HG03378 (cell line): ENCODE measurements around the gene C1orf216.
"Not testable (repeated sequence)": the region's sequence is repeated elsewhere in the genome, so short reads cannot be mapped to it uniquely, and the experiment has no call there.

Experiments
- ATAC-seq: cut with Tn5 transposase; IDR thresholded peaks from one replicate; pipeline ENCODE4 v1.9.1; 2021; ENCODE audit warnings: mild to moderate bottlenecking, moderate library complexity; ENCODE audit not compliant: unreplicated experiment

The C1orf216 gene, protein sequence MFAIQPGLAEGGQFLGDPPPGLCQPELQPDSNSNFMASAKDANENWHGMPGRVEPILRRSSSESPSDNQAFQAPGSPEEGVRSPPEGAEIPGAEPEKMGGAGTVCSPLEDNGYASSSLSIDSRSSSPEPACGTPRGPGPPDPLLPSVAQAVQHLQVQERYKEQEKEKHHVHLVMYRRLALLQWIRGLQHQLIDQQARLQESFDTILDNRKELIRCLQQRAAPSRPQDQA

DNA sequence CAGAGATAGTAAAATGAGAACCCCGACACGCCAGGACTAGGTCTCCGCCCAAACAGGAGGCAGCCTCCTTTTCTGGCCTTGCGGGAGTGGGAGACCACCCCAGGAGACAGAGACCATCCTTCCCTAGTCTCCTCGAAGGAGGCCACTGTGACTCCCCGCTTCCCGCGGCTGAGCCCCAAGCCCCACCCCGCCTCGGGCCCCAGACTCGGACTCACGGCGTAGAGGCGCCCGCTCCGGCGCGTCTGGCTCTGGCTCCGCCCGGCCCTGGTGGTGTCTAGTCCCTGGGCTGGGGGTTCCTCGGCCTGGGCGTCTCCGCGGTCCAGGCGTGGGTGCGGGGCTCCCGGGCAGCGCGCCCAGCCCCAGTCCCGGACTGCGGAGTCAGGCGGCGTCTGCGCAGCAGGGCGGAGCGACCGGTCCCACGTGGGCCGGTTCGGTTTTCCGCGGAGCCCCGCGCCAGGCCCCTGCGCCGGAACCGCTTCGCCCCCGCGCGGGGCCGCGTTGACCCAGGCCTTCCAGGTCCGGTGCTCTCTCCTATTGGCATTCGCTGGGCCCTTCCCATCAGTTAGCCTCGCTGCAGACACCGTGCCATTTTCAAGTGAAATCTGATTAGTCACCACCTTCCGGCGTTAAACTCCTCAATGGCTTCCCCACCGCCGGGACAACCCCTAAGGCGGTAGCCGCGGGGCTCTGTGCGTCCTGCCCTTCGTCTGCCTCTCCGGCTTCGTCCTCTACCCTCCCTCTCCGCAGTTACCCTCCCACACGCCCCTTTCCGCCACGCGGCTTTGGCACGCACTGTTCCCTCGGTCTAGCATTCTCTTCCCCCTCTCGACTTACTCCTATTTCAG, at the start of gene C1orf216:
Gene C1orf216, minus strand, starts transcription at position 393 of the 845 bp plus-strand sequence. CDS start 2,563 bp downstream, outside the sequence.
- ATAC-seq, result no peak

DNA sequence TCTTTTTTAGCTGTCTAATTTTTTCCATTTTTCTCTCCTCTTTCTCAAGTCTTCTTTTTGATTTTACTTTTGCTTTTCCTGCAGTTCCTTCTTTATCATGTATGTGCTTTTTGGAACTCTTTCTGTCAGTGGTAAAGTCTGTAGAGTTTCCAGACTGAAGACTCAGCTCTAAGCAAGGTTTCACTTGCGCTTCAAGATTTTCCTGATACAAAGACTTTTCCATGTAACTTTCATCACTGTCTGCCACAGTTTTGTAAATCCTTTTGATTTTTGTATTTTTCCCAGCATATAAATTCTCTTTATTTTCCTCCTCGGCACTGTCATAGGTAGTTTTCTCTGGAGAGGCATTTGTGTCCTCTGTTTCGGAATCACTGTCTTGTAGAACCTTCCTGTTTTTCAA, 45.6 kb upstream of the C1orf216 start:
- ATAC-seq, result no peak

DNA sequence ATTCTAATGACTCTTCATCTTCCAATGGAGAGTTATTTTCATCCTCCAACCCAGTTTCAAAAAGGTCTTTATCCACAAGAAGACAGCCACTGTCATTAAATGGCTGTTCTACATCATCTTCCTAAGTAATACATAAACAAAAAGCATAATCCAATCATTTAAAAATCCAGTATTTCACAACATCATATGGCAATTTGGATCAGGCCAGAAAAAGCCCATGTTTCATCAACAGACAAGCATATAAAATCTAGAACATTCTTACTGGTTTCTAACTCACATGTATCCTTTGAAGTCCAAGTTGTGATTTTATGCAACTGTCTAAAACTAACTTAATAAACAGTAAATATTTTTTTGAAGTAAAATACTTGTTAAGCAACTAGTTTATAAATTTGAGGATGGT, 44.5 kb upstream of the C1orf216 start:
- ATAC-seq, result no peak

DNA sequence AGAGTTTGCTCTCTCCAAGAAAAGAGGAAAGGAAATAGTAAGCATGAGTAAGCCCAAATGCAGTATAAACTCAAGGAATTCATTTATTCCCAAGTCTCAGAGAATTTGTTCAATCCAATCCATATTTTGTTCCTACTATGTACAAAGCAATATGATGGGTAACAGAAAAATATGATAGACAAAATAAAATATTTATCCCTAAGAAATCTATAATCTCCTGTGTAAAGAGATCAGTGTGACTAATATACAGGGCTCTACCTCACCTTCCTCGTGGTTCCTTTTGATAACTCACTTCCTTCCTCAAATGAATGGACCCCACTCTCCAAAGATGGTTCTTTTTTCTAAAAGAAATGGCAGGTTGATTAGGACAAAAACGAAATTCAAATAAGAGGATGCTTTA, 43.5 kb upstream of the C1orf216 start:
- no peak for ATAC-seq

DNA sequence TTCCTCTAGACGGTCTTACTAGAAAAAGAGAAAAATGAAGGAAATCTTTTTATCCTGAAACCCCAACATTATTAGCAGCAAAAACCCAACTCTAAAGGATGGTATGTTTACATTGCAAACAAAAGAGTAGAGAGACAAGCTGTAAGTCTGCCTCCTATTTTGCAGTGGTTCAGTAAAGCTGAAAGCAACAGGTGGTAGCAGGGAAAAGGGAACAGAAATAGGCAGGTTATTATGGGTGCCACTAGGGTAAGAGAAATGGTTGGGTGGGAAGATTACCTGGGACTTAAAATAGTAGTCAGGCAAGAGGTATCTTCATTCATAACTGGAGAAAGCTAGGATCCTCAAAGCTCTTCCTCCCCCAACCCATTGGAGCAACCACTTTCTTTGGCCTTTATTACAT, 37.4 kb upstream of the C1orf216 start:
- ATAC-seq, result no peak

DNA sequence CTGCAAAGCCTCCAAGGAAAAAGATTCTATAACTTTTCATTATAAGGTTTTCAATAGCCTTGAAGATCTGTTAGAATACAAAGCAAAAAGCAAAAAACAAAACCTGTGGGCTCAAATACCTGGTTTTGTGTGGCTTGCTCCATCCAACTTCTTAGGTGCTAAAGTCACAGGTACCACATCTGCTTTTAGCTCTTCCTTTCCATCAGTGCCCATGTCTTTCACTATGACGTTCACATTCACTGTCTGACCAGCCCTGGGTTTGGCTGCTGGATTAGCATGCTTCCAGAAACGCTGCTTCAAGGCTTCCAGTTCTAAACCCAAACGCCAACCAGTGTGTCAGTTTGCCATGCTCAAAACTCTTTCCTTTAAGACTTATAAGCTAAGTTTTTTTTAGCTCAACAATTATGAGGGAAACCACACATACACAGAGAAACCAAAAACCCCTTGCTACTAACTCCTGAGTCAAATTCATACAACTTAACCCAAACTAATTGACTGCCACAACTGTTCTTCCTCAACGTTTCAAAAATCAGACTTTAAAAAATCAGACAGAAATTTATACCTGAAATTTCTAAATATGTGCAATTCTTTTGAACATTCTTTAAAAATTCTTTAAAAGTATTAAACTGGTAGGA, 35.1 kb upstream of the C1orf216 start:
- no peak for ATAC-seq

DNA sequence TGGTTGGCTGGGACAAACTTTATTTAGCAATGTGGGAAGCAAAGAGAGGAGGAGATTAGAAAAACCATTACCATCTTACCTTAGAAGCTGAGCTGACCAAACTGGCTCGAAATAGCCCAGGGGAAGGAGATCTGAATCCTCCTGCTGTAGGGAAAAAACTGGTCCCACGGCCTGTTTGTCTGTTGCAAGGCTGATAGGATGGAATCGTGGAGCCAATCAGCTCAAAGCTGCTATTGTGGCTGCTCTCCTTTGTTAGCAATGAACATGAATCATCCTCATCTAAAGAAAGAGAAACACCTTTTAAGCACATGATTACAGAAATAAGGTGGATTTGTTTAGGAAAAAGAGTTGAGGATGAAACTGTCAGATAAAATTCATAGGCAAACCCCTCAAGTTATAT, 29.6 kb upstream of the C1orf216 start:
- ATAC-seq, result no peak

DNA sequence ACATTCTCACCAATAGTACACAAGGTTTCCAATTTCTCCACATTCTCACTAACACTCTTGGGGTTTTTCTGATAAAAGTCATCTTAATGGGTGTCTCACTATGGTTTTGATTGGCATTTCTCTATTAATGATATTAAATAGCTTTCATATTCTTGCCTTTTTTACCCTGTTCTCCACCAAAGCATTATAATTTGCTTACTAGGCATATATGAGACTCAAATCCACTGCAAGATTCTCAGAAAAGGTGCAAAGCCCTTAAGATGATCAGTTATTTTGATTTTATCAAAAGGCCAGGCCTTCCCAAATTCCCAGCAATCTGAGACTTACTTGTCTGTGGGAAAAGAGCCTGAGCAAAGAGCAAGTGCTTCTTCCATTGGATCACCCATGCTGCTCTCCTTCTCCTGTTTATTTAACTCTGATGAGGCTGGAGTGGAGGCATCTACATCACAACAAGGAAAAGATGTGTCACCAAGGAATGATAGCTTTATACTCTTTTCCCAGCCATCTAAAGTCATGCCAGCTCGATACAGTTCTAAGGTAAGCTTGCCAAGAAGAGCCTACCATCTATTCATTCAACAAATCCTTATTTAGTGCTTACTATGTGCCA, 26.5 kb upstream of the C1orf216 start:
- no peak for ATAC-seq

DNA sequence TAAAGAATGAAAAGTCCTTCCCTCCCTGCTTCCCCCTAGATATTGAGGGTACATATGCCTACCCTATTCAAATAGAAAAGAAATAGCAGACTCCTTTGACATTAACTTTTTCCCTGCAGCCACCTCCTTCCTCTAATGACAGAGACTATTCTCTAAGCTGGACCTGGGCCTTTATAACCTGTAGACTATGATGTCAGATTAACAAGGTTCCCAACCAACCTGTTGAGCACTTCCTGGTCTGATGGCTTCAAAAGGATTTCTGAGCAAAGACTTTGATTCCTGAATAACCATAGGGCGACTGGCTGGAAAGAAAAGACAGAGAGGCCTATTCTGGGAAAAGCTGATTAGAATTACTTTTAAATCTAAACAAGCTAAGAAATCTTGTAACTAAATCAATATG, 18.4 kb upstream of the C1orf216 start:
- ATAC-seq, result no peak

DNA sequence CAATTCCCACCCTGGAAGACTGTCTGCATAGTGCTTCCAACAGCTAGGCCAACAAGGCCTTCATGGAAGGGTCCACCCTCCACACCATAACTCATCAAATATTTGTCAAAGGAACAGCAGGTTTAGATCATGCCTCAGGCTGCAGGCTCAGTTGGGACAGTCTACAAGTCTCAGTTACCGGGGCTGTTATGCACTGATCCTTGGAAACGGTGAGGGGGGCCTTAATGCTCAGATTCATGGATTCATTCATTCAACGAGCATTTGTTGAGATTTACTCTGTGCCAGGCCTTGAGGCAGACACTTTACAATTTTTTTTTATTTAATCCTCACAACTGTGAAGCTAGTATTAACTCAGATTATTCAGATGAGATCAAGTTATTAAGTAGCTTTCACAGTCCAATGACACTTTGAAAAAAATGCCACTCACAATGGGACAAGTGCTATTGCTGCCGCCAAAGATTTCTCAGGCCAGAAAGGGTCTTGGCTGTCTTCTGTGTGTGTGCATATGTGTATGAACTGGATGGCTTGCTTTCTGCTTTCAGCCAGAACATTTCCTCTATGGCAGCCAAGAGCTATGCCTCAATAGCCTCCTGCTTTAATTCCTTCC, 8.9 kb upstream of the C1orf216 start:
- ATAC-seq, result no peak

DNA sequence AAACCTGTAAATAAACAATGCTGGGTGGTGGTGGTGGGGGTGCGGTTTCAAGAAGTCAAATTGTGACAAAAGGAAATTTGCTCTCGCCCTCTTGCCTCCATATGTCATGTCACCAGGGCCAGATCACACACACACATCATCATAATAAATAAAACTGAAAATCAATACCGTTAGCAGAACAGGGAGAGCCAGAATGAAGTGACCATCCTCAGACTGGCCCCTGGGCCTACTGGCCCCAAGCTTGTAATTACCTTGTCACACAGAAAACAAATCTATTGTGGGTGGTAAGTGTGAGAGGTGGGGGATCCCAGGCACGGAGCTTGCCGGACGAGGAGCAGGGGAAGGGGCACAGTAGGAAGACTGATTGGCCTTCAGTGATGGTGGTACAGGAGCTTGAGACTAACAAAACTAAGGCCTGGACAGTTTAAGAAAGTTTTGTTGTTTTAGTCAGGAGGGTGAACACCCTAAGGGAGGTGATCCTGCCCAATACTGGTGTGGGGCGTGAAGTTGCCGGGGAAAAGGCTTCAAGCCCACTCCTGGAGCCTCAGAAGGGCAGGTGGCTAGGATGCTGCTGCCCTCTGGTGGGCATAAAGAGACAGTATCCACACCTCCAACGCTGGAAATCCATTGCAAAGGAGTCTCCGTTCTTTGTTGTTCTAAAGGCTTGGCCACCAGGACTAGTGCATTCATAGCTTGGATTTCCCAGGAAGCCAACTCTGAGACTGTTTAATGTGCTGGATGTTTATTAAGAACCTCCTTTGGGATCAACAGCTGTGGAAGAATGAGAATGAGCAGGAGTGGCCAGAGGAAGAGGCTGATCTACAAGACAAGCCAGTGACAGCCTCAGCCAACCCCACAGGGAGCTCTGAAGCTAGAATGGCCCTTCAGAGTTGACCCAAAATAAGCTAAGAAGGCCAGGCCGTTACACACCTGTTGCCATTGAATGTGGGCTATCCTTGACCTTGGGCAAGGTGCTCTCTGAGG, 8.1 kb upstream of the C1orf216 start:
- no peak for ATAC-seq

DNA sequence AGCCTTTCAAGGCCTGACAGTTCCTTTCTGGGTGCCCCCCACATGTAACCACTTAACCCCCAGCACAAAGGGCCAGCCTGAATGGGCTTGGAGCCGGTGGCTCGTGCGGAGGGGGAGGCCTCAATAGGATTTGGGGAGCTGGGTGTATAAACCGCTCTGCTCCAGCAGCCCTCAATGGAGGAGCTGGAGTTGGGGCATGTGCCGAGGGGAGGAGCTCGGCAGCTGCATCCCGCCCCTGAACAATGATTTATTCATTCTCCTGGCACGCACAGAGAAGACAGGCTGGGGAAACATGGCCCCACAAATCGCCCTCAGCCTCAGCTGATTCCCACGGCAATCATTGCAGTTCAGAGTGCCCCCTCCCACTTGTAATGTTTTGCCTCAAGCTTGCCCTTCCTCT, 6.9 kb upstream of the C1orf216 start:
- ATAC-seq, result no peak

DNA sequence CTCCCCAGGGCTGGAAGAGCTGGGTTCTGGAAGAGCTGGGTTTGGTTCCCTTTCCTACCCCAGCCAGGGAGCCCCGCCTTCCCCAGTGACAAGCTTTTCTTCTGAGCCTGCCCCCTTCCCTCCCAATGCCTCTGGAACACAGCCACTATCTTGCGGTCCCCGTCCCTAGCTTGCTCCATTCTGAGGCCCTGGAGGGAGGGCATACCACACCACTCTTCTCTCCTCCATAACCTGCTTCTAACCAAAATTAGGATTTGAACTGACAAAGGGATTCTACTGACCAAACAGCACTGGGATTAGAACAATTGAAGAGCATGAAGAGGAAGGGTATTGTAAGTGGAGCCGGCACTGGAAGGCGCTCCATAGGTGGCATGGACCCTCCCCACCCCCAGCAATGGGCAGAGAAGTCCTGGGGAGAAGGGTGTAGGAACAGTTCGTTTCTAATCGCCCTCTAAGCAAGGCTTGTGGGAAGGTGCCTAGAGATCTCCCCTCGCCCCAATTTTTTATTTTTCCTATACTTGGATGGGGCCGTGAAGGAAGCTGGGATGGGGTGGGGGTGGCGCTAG, 690 bp downstream of the C1orf216 start:
- no peak for ATAC-seq

DNA sequence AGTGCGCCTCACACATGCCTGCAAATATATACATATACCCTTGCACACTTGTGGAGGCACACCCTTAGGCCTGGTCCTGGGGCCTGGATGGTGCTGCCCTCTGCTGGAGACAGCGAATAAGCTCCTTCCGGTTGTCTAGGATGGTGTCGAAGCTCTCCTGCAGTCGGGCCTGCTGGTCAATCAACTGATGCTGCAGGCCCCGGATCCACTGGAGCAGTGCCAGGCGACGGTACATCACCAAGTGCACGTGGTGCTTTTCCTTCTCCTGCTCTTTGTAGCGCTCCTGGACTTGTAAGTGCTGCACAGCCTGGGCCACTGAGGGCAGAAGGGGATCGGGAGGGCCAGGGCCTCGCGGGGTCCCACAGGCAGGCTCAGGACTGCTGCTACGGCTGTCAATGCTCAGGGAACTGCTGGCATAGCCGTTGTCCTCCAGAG, 3.1 kb downstream of the C1orf216 start:
- ATAC-seq, result no peak

DNA sequence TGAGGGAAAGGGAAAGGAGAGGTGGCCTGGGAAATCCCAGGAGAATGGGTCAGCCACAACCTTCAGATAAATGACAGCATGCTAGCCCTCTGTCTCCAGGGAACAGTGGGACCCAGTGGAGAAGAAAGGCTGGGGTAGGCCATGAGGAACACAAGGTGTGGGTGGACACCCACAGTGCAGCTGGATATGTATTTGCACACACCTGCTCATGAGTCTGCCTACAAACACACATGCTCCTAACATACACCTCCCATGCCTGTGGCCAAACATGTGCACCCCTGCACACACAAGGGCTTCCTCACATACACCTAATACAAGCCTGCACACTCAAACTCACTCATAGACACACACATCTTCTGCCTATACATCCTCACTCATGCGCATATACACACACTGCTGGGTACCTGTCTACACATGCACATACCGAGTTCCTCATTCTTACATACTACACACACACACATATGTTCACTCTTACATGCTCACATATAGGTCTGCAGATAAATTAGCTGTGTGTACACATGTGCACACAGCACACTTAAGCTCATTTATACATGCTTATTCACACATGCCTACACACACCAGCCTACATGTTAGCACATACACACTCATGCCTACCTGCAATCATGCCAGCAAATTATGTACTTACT, 3.6 kb downstream of the C1orf216 start:
- ATAC-seq, result no peak

DNA sequence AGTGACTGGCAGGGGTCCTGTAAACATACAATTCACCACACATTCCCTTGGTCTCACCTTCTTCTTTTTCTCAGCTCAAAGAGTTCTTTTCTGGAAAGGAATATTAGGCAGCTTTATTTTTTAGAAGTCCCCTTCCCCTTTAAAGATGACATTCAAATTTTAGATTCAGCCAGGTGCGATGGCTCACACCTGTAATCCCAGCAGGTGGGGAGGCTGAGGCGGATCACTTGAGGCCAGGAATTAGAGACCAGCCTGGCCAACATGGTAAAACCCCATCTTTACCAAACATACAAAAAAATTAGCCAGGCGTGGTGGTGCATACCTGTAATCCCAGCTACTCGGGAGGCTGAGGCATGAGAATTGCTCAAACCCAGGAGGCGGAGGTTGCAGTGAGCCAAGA, 7.6 kb downstream of the C1orf216 start:
- ATAC-seq, result not testable (repeated sequence)

DNA sequence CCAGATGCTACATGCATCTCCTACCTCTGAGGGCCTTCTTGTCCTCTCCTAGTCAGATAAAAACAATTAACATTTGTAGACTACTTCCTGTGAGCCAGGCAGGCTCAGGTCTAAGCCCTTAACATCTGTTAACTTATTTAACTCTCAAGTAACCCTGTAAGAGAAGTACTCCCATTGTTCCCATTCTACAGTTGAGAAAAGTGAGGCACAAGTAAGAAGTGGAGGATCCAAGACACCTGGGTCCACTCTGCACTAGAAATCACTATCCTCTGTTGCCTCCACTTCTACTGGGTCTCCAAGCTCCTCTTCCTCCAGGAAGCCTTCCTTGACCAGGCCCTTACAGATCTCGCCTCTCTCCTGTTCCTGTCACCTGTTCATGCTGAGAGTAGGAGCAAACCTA, 9.7 kb downstream of the C1orf216 start:
- no peak for ATAC-seq

DNA sequence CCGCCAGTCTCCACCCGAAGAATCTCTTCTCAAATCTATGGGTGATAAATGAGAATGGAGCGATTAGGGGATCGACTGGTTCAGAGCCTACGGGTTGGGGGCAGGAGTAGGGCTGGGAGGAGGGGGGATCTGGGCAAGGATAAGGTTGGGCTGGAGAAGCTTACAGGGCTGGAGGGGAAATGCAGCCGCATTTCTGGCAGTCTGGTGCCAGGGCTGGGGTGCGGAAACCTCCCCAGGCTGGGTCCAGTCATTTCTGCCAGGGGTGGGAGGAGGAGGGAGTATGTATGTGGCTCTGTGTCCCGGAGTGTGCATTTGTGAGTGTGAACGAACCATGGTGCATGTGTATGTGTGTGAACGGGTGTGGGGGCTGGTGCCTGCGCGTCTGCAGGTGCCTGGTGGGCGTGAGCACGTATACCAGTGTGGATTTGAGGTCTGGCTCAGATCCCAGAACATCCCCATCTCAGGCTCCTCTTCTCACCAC, 10.2 kb downstream of the C1orf216 start:
- ATAC-seq, result no peak
